ENCODE data around the gene BSND. TPM values are rescaled to one million over a fixed set of nuclear protein-coding genes. Genes with fewer than 3 reads are reported as not detected.

Gene BSND
- total RNA-seq, 1 donor: not detected

DNA sequence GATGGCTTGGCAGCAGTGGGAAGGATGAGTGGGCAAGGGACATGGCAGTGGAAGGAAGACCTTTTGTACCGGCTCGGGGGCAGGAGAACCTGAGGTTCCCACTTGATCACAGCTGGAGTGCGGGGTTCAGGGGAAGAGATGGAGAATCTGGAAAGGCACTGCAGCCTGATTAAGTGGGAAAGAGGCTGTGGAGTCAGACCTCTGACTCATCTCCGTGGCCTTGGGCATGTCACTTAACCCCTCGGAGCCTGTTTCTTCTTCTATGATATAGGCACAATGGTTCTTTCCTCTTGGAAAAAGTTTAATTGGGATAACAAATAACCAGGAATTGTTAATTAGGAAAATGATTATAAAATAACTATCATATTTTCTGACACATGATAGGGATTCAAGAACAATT lies 31.4 kb upstream of the BSND start:
- no peak for DNase-seq (ENCODE audit: low read depth)
- H3K4me3 ChIP-seq (ENCODE audit: low read depth, low read length): no peak overlapping the region
- TF ChIP-seq, protein P1, sequence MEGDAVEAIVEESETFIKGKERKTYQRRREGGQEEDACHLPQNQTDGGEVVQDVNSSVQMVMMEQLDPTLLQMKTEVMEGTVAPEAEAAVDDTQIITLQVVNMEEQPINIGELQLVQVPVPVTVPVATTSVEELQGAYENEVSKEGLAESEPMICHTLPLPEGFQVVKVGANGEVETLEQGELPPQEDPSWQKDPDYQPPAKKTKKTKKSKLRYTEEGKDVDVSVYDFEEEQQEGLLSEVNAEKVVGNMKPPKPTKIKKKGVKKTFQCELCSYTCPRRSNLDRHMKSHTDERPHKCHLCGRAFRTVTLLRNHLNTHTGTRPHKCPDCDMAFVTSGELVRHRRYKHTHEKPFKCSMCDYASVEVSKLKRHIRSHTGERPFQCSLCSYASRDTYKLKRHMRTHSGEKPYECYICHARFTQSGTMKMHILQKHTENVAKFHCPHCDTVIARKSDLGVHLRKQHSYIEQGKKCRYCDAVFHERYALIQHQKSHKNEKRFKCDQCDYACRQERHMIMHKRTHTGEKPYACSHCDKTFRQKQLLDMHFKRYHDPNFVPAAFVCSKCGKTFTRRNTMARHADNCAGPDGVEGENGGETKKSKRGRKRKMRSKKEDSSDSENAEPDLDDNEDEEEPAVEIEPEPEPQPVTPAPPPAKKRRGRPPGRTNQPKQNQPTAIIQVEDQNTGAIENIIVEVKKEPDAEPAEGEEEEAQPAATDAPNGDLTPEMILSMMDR (IDR thresholded peaks at IDR 0.05; ENCODE audit: insufficient read depth, low read length): no peak

DNA sequence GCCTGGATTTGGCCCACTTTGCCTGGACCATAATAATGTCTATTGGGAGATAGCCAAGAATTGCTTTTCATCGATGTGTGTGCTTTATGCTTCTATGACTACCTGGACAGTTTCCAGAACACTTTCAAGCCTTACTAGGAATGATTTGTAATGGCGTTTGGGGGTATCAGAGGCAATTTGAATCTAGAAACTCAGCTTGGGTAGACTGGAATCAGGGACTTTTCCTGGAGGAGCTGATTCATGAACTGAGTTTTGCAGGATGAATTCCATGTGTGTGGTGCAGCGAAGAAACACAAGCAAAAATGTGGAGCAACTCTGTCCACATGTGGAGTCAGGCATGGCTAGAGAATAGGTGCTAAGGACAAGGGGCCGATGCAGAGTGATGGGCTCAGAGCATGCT lies 30.2 kb upstream of the BSND start:
- TF ChIP-seq, protein P1 (IDR thresholded peaks at IDR 0.05; ENCODE audit: insufficient read depth, low read length): no peak
- DNase-seq (ENCODE audit: low read depth): no peak

DNA sequence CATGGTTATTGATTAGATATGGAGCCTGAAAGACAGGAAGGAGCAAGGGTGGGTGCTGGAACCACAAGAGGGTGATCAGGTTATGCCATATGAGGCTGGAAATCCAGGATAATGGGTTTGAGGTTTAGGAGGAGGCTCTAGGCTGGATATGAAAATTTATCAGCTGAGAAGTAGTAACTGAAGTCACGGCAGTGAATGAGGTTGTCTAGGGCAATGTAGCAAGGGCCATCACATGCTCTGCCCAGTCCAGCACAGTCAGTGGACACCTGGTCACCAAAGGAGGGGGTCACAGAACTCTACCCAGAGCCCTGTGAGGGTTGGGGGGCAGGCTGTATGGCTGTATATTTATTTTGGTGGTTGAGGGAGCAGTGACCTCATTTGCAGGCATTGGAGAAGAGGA lies 28.9 kb upstream of the BSND start:
- no peak overlapping the region for H3K4me3 ChIP-seq (ENCODE audit: low read depth, low read length)
- DNase-seq (ENCODE audit: low read depth): no peak
- TF ChIP-seq, protein P1 (IDR thresholded peaks at IDR 0.05; ENCODE audit: insufficient read depth, low read length): no peak

More for the DNA sequence above, 30.2 kb upstream of the BSND start:
- H3K4me3 ChIP-seq (ENCODE audit: low read depth, low read length): no peak overlapping the region

DNA sequence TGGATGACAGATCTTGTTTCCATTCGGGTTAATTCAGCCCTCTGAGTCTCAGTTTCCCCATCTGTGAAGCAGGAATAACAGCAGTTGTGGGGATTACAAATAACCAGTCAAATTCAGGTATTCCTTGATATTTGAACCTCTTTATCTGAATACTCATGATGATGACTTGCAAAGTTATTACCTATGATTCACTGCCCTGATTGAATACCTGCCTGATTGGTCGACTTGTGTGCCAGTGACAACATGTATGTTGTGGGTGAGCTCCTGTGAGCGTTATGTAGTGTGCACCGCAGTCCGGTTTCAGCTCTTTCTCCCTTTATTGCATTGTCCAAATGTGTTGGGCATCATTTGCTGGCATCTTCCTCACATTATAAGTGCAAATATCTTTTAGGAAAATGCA lies 27.8 kb upstream of the BSND start:
- TF ChIP-seq, protein P1 (IDR thresholded peaks at IDR 0.05; ENCODE audit: insufficient read depth, low read length): no peak
- no peak for DNase-seq (ENCODE audit: low read depth)
- no peak overlapping the region for H3K4me3 ChIP-seq (ENCODE audit: low read depth, low read length)

DNA sequence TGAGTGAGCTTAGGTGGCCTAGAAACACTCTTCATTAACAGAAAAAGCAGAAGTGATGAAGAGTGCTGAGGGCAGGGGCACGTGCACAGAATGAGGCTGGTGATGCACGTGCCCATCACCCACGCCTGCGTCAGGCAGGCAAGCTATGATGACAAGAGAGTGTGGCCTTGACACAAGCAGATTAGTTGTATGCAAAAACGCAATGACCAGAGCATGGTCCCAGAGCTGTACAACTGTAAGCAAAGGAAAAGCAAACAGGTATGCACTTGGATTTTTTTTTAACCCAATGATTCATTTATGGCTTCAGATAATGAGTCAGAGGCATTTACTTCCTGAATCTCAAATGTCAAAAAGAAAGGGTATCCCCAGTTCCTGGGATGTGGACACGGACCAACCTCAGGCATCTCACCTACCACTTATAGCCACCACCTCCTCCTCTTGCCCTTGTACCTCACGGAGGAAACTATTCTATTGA lies 27.4 kb upstream of the BSND start:
- DNase-seq (ENCODE audit: low read depth): no peak
- H3K4me3 ChIP-seq (ENCODE audit: low read depth, low read length): no peak overlapping the region
- TF ChIP-seq, protein P1 (IDR thresholded peaks at IDR 0.05; ENCODE audit: insufficient read depth, low read length): no peak

DNA sequence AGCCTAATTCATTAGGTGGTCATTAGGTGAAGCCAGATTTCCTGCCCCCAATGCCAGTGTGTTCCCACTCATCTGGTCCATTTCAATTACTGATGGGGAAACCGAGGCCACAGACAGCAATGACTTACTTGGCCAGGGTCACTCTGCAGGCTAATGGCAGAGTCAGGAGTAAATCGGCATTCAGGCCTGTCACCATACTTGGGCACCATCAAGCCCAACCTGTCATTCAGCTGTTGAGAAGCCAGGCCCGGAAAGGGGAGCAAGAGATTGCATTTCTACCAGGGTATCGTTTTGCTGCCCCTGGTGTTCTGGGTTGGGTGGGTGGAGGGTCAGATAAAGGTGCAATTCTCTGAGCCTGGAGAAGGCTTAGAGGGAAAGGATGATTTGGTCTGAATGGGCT lies 26.3 kb upstream of the BSND start:
- TF ChIP-seq, protein P1 (IDR thresholded peaks at IDR 0.05; ENCODE audit: insufficient read depth, low read length): no peak
- DNase-seq (ENCODE audit: low read depth): no peak
- H3K4me3 ChIP-seq (ENCODE audit: low read depth, low read length): no peak overlapping the region

Data from fibroblast of the aortic adventitia (primary cell).